SK-N-SH (cell line): ENCODE results near the gene YIPF5. TPM values are rescaled to one million over a fixed set of nuclear protein-coding genes. Genes with fewer than 3 reads are reported as not detected.

Experiments used
- CTCF ChIA-PET: fragments of 300-600, 350-600 bp; formaldehyde crosslinking; extraction: SDS; loops from one replicate; lab custom pipeline; 2021; lab: Yijun Ruan, JAX
- POLR2A ChIA-PET: fragments of 350-600 bp; sonication (Branson Sonifier 250); formaldehyde crosslinking; extraction: SDS; loops from one replicate; lab custom pipeline; 2020; ENCODE audit warnings: antibody characterized with exemption, inconsistent platforms; lab: Yijun Ruan, JAX
- DNase-seq: peaks from one replicate; pipeline ENCODE4 v3.0.0; 2012
- H2AFZ ChIP-seq: fragments of 200-600 bp; sonication (generic); 2 replicates; pipeline ENCODE4 v1.8.1; 2016; ENCODE audit warnings: antibody characterized with exemption, mild to moderate bottlenecking, low read depth
- H3F3A ChIP-seq: fragments of 200-600 bp; sonication (generic); replicated peaks from 2 replicates; pipeline ENCODE3; 2016; ENCODE audit warnings: antibody characterized with exemption, mild to moderate bottlenecking; ENCODE audit not compliant: insufficient read depth
- H3K27ac ChIP-seq, 2 experiments: fragments of 200-500 bp in 1 of 2; fragments of 200-600 bp in 1 of 2; sonication (Bioruptor generic) in 1 of 2; sonication (generic), shearing (Covaris generic) in 1 of 2; 2 replicates each; pipeline versions ENCODE4 v1.5.1 to v1.6.1; 2014 to 2016; ENCODE audit warnings: low read depth in 2 of 2, inconsistent platforms in 1 of 2, low read length in 1 of 2, mild to moderate bottlenecking in 1 of 2, mixed read lengths in 1 of 2
- H3K27me3 ChIP-seq: fragments of 200-600 bp; sonication (generic), shearing (Covaris generic); 2 replicates; pipeline ENCODE4 v1.6.1; 2016; ENCODE audit warnings: mixed run types; ENCODE audit not compliant: insufficient read depth
- H3K36me3 ChIP-seq, 2 experiments: fragments of 200-500 bp in 1 of 2; fragments of 200-600 bp in 1 of 2; sonication (Bioruptor generic) in 1 of 2; sonication (generic) in 1 of 2; replicated peaks in 1 of 2; 2 replicates each; pipeline versions ENCODE3 to v1.5.1; 2014 to 2016; ENCODE audit warnings: low read length in 1 of 2, mild to moderate bottlenecking in 1 of 2; ENCODE audit not compliant: insufficient read depth in 2 of 2, control insufficient read depth in 1 of 2
- H3K4me1 ChIP-seq, 2 experiments: fragments of 200-500 bp in 1 of 2; fragments of 200-600 bp in 1 of 2; sonication (Bioruptor generic) in 1 of 2; sonication (generic), shearing (Covaris generic) in 1 of 2; 2 replicates each; pipeline versions ENCODE4 v1.5.1 to v1.6.1; 2014 to 2016; ENCODE audit warnings: low read depth in 1 of 2, low read length in 1 of 2, mixed run types in 1 of 2; ENCODE audit not compliant: insufficient read depth in 2 of 2, control insufficient read depth in 1 of 2
- H3K4me2 ChIP-seq: fragments of 200-600 bp; sonication (generic), shearing (Covaris generic); 2 replicates; pipeline ENCODE4 v1.6.1; 2017; ENCODE audit warnings: mixed run types
- H3K4me3 ChIP-seq, 2 experiments: fragments of 200-500 bp in 1 of 2; fragments of 200-600 bp in 1 of 2; sonication (Bioruptor generic) in 1 of 2; sonication (generic), shearing (Covaris generic) in 1 of 2; 2 replicates each; pipeline versions ENCODE4 v1.5.1 to v1.8.1; 2014 to 2016; ENCODE audit warnings: low read depth in 2 of 2, inconsistent platforms in 1 of 2, low read length in 1 of 2, mild to moderate bottlenecking in 1 of 2, mixed read lengths in 1 of 2, moderate library complexity in 1 of 2
- H3K79me2 ChIP-seq: fragments of 200-600 bp; sonication (generic); 2 replicates; pipeline ENCODE4 v1.8.1; 2017; ENCODE audit warnings: mild to moderate bottlenecking; ENCODE audit not compliant: insufficient read depth
- H3K9ac ChIP-seq: fragments of 200-600 bp; sonication (generic); 2 replicates; pipeline ENCODE4 v1.6.1; 2017; ENCODE audit warnings: mixed run types
- H3K9me2 ChIP-seq: fragments of 200-600 bp; sonication (generic); 2 replicates; pipeline ENCODE4 v1.6.1; 2017; ENCODE audit warnings: mixed run types
- H3K9me3 ChIP-seq: fragments of 200-600 bp; sonication (generic); 2 replicates; pipeline ENCODE4 v1.6.1; 2017; ENCODE audit warnings: mixed run types, mild to moderate bottlenecking, moderate library complexity
- H4K20me1 ChIP-seq: fragments of 200-600 bp; sonication (generic); 2 replicates; pipeline ENCODE4 v1.6.1; 2017; ENCODE audit warnings: mild to moderate bottlenecking, mixed run types; ENCODE audit not compliant: insufficient read depth
- CHD2 ChIP-seq: fragments of 150-350 bp; IDR thresholded peaks from 2 replicates; pipeline ENCODE4 v1.6.1; 2018; ENCODE audit warnings: low read length; ENCODE audit not compliant: partially characterized antibody
- EP300 ChIP-seq, 2 experiments: IDR thresholded peaks; 2 replicates each; pipeline versions ENCODE4 v1.4.0 to v1.6.1; 2012; ENCODE audit warnings: borderline replicate concordance in 1 of 2, low read depth in 1 of 2, low read length in 1 of 2
- FOSL2 ChIP-seq: IDR thresholded peaks from 2 replicates; pipeline ENCODE4 v1.4.0; 2012; ENCODE audit warnings: low read depth, mild to moderate bottlenecking, moderate library complexity, borderline replicate concordance
- FOXM1 ChIP-seq: IDR thresholded peaks from 2 replicates; pipeline ENCODE4 v1.4.0; 2012; ENCODE audit warnings: low read depth, mild to moderate bottlenecking
- IRF3 ChIP-seq: fragments of 150-350 bp; IDR thresholded peaks from 2 replicates; pipeline ENCODE4 v1.6.1; 2016; ENCODE audit warnings: mild to moderate bottlenecking, low read depth, low read length
- JUND ChIP-seq: IDR thresholded peaks from 2 replicates; pipeline ENCODE4 v1.4.0; 2012
- NFIC ChIP-seq: IDR thresholded peaks from 2 replicates; pipeline ENCODE4 v1.4.0; 2012; ENCODE audit warnings: borderline replicate concordance
- POLR2AphosphoS5 ChIP-seq: IDR thresholded peaks from 2 replicates; pipeline ENCODE4 v1.6.1; 2012; ENCODE audit warnings: low read depth, low read length
- RAD21 ChIP-seq: IDR thresholded peaks from 2 replicates; pipeline ENCODE4 v1.6.1; 2012; ENCODE audit warnings: mild to moderate bottlenecking, low read length
- RCOR1 ChIP-seq: fragments of 150-350 bp; IDR thresholded peaks from 2 replicates; pipeline ENCODE4 v1.6.1; 2017; ENCODE audit warnings: antibody characterized with exemption, low read length
- USF2 ChIP-seq: fragments of 150-350 bp; IDR thresholded peaks from 2 replicates; pipeline ENCODE4 v1.6.1; 2017; ENCODE audit warnings: antibody characterized with exemption, low read length, low read depth, borderline replicate concordance
- YY1 ChIP-seq: IDR thresholded peaks from 2 replicates; pipeline ENCODE4 v1.4.0; 2012; ENCODE audit warnings: low read depth, mild to moderate bottlenecking
- WGBS: methylation state at CpG from one replicate; pipeline ENCODE4 v1.1.6; 2017; ENCODE audit warnings: low lambda C conversion rate; 5-methylcytosine and 5-hydroxymethylcytosine counted together
- polyA plus RNA-seq, 3 experiments: library from polyadenylated mRNA; depleted of rRNA; stranded (reverse); fragments of >200 nt; gene quantifications; 2 replicates each; pipeline ENCODE4 v1.2.3, GENCODE V29; 2012
- TF ChIP-seq, protein P1 (sequence below): IDR thresholded peaks from 2 replicates; pipeline ENCODE4 v1.4.0; 2012; ENCODE audit warnings: low read depth, borderline replicate concordance
- TF ChIP-seq, protein P2 (sequence below): IDR thresholded peaks from 2 replicates; pipeline ENCODE4 v1.4.0; 2012; ENCODE audit warnings: low read depth
- TF ChIP-seq, protein P3 (sequence below): fragments of 200-600 bp; sonication (generic); IDR thresholded peaks from 2 replicates; pipeline ENCODE4 v1.6.1; 2017; ENCODE audit warnings: antibody characterized with exemption, mild to moderate bottlenecking, moderate library complexity

YIPF5 gene
- polyA plus RNA-seq, 1 of the 3 experiments (the other 2 are of a cell fraction): 36.2 TPM

DNA sequence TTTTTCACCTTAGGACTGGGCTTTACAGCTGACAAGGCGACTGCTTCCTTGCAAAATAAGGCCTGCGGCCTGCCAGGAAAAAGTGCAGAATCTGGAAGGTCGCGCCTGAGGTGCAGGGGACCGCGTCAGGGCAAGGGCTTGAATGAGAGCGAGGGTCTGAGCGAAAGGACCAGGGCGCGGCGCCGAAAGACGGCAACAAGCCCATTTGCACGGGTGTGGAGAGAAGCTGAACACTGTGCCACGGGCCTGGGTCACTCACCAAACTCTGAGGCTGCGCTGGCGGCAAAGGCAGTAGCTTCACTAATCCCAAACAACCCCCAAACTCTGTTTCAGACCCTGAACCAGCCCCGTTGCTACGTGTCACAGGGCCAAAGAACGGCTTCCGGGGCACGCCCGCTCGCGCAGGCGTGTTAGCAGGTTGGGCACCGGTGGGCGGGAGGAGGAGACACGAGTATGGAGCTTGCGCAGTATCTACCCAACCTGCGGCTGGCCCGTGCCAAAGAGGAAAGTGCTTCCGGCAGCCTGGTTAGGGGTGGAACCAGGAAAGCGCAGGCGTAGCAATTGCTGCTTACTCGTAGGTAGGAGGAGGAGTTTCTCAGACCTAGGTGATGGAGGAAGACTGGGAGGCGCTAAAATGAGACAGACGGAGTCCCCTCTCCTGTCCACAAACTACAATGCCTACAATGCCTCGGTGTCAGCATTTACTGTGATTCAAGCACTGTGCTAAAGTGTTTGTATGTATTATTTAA, at the start of gene YIPF5, which contains the start of gene KCTD16 (continued):
- no peak for TF ChIP-seq IRF3
- TF ChIP-seq CHD2: no peak
- TF ChIP-seq FOSL2: no peak
- TF ChIP-seq USF2: no peak
- TF ChIP-seq, protein P1, sequence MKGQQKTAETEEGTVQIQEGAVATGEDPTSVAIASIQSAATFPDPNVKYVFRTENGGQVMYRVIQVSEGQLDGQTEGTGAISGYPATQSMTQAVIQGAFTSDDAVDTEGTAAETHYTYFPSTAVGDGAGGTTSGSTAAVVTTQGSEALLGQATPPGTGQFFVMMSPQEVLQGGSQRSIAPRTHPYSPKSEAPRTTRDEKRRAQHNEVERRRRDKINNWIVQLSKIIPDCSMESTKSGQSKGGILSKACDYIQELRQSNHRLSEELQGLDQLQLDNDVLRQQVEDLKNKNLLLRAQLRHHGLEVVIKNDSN: no peak
- TF ChIP-seq JUND: no peak
- TF ChIP-seq RAD21: no peak
- TF ChIP-seq FOXM1: no peak
- no peak for TF ChIP-seq EP300 (IDR thresholded peaks at IDR 0.05; ENCODE audit: borderline replicate concordance in 1 of 2, low read depth in 1 of 2, low read length in 1 of 2)
- TF ChIP-seq YY1: peak; percentile 46; the same call in 1 of the 2 replicates
- TF ChIP-seq, all 33 proteins: peak for 8

GRCh38 chr5:144219869-144220268, 49.4 kb upstream of the YIPF5 start:
- H3K79me2 ChIP-seq: no peaks in the 10 kb centered on the region
- H3K9me2 ChIP-seq: no peaks in the 10 kb centered on the region
- no peak overlapping the region for H3K27ac ChIP-seq
- H3F3A ChIP-seq: no peaks in the 10 kb centered on the region
- H3K27me3 ChIP-seq: no peaks in the 10 kb centered on the region
- ChIA-PET POLR2A (no interaction called here), CTCF (interaction anchor here (0.8 to 1.5 kb wide), 4 partner anchors 9 to 1018 kb away, joined by 3 to 4 read pairs (median 4); no protein-coding TSS in a partner anchor)
- TF ChIP-seq, protein P2, sequence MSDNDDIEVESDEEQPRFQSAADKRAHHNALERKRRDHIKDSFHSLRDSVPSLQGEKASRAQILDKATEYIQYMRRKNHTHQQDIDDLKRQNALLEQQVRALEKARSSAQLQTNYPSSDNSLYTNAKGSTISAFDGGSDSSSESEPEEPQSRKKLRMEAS: no peak
- TF ChIP-seq IRF3: no peak
- TF ChIP-seq RCOR1: no peak
- TF ChIP-seq NFIC: no peak
- TF ChIP-seq YY1: no peak
- TF ChIP-seq, protein P3, sequence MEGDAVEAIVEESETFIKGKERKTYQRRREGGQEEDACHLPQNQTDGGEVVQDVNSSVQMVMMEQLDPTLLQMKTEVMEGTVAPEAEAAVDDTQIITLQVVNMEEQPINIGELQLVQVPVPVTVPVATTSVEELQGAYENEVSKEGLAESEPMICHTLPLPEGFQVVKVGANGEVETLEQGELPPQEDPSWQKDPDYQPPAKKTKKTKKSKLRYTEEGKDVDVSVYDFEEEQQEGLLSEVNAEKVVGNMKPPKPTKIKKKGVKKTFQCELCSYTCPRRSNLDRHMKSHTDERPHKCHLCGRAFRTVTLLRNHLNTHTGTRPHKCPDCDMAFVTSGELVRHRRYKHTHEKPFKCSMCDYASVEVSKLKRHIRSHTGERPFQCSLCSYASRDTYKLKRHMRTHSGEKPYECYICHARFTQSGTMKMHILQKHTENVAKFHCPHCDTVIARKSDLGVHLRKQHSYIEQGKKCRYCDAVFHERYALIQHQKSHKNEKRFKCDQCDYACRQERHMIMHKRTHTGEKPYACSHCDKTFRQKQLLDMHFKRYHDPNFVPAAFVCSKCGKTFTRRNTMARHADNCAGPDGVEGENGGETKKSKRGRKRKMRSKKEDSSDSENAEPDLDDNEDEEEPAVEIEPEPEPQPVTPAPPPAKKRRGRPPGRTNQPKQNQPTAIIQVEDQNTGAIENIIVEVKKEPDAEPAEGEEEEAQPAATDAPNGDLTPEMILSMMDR: no peak
- no peak for TF ChIP-seq POLR2AphosphoS5
- no peaks in the 10 kb centered on the region for H3K36me3 ChIP-seq
- H4K20me1 ChIP-seq: no peaks in the 10 kb centered on the region
- no peaks in the 10 kb centered on the region for H3K9me3 ChIP-seq
- no peak overlapping the region for H2AFZ ChIP-seq
- H3K4me1 ChIP-seq: no peaks in the 10 kb centered on the region
- 23% methylated on average over 3 of the region's 3 CpGs for WGBS
- DNase-seq: no peak
- no peak overlapping the region for H3K4me2 ChIP-seq
- no peak overlapping the region for H3K4me3 ChIP-seq
- H3K9ac ChIP-seq: no peak overlapping the region
